Measurements from ENCODE around the gene BRD4.

BRD4 gene

GRCh38 chr19:15248106-15248505 is 84.2 kb downstream of the BRD4 start:
- H3K4me1 ChIP-seq (ENCODE audit: control extremely low read depth in 1 of 4, control insufficient read depth in 4 of 4, insufficient read depth in 4 of 4, low read length in 3 of 4) = no peaks in the 10 kb centered on the region
- ChIA-PET CTCF (interaction anchor here (2.2 kb wide), 1 partner anchor 13 kb away, joined by 5 read pairs; no protein-coding TSS in a partner anchor), POLR2A (no interaction called here)
- DNase-seq = no peak
- H3K36me3 ChIP-seq (ENCODE audit: control insufficient read depth in 4 of 4, insufficient read depth in 4 of 4, low read length in 3 of 4) = peaks cover 28 to 96% (median 77%) of the 10 kb centered on the region in 4 experiments
- H3K9me3 ChIP-seq (ENCODE audit: control extremely low read depth in 1 of 5, control insufficient read depth in 4 of 5, insufficient read depth in 2 of 5, low read depth in 1 of 5, low read length in 4 of 5) = no peaks in the 10 kb centered on the region
- WGBS (ENCODE audit: insufficient coverage) = 93% methylated on average over 3 of the region's 5 CpGs
- no peak overlapping the region for H3K4me3 ChIP-seq (ENCODE audit: control insufficient read depth in 1 of 7, extremely low read depth in 1 of 7, insufficient read depth in 4 of 7, low read depth in 2 of 7, low read length in 6 of 7)
- no peak overlapping the region for H3K27ac ChIP-seq (ENCODE audit: insufficient read depth in 1 of 2, low read depth in 1 of 2, low read length in 2 of 2, poor library complexity in 1 of 2, severe bottlenecking in 2 of 2)
- no peaks in the 10 kb centered on the region for H3K27me3 ChIP-seq (replicated peaks in 2 of 5; ENCODE audit: control insufficient read depth in 4 of 5, insufficient read depth in 5 of 5, low read length in 4 of 5)

GRCh38 chr19:15247107-15248014 is 85.0 kb downstream of the BRD4 start:
- no peak for DNase-seq
- H3K9me3 ChIP-seq (ENCODE audit: control extremely low read depth in 1 of 5, control insufficient read depth in 4 of 5, insufficient read depth in 2 of 5, low read depth in 1 of 5, low read length in 4 of 5) = no peaks in the 10 kb centered on the region
- ChIA-PET POLR2A (no interaction called here), CTCF (interaction anchor here (2.2 kb wide), 1 partner anchor 13 kb away, joined by 5 read pairs; no protein-coding TSS in a partner anchor)
- peaks cover 27 to 93% (median 72%) of the 10 kb centered on the region in 4 experiments for H3K36me3 ChIP-seq (ENCODE audit: control insufficient read depth in 4 of 4, insufficient read depth in 4 of 4, low read length in 3 of 4)
- H3K27ac ChIP-seq (ENCODE audit: insufficient read depth in 1 of 2, low read depth in 1 of 2, low read length in 2 of 2, poor library complexity in 1 of 2, severe bottlenecking in 2 of 2) = no peak overlapping the region
- WGBS (ENCODE audit: insufficient coverage) = 87% methylated on average over 19 of the region's 20 CpGs
- H3K27me3 ChIP-seq (replicated peaks in 2 of 5; ENCODE audit: control insufficient read depth in 4 of 5, insufficient read depth in 5 of 5, low read length in 4 of 5) = no peaks in the 10 kb centered on the region
- no peak overlapping the region for H3K4me3 ChIP-seq (ENCODE audit: control insufficient read depth in 1 of 7, extremely low read depth in 1 of 7, insufficient read depth in 4 of 7, low read depth in 2 of 7, low read length in 6 of 7)
- H3K4me1 ChIP-seq (ENCODE audit: control extremely low read depth in 1 of 4, control insufficient read depth in 4 of 4, insufficient read depth in 4 of 4, low read length in 3 of 4) = no peaks in the 10 kb centered on the region

GRCh38 chr19:15246198-15246481 is 86.2 kb downstream of the BRD4 start:
- Histone ChIP-seq H3K36me3 (ENCODE audit: control insufficient read depth in 4 of 4, insufficient read depth in 4 of 4, low read length in 3 of 4) (peaks cover 27 to 94% (median 70%) of the 10 kb centered on the region in 4 experiments), H3K4me3 (ENCODE audit: control insufficient read depth in 1 of 7, extremely low read depth in 1 of 7, insufficient read depth in 4 of 7, low read depth in 2 of 7, low read length in 6 of 7) (no peak overlapping the region), H3K4me1 (ENCODE audit: control extremely low read depth in 1 of 4, control insufficient read depth in 4 of 4, insufficient read depth in 4 of 4, low read length in 3 of 4) (no peaks in the 10 kb centered on the region), H3K9me3 (ENCODE audit: control extremely low read depth in 1 of 5, control insufficient read depth in 4 of 5, insufficient read depth in 2 of 5, low read depth in 1 of 5, low read length in 4 of 5) (no peaks in the 10 kb centered on the region), H3K27ac (ENCODE audit: insufficient read depth in 1 of 2, low read depth in 1 of 2, low read length in 2 of 2, poor library complexity in 1 of 2, severe bottlenecking in 2 of 2) (no peak overlapping the region), H3K27me3 (replicated peaks in 2 of 5; ENCODE audit: control insufficient read depth in 4 of 5, insufficient read depth in 5 of 5, low read length in 4 of 5) (no peaks in the 10 kb centered on the region)
- POLR2A ChIA-PET = no interaction called here
- CTCF ChIA-PET = interaction anchor here (2.2 kb wide), 1 partner anchor 14 kb away, joined by 5 read pairs; no protein-coding TSS in a partner anchor
- 100% methylated on average over 5 of the region's 5 CpGs for WGBS (ENCODE audit: insufficient coverage)
- no peak for DNase-seq

GRCh38 chr19:15245370-15246197 is 86.8 kb downstream of the BRD4 start:
- Histone ChIP-seq H3K4me3 (ENCODE audit: control insufficient read depth in 1 of 7, extremely low read depth in 1 of 7, insufficient read depth in 4 of 7, low read depth in 2 of 7, low read length in 6 of 7) (no peak overlapping the region), H3K27me3 (replicated peaks in 2 of 5; ENCODE audit: control insufficient read depth in 4 of 5, insufficient read depth in 5 of 5, low read length in 4 of 5) (no peaks in the 10 kb centered on the region), H3K4me1 (ENCODE audit: control extremely low read depth in 1 of 4, control insufficient read depth in 4 of 4, insufficient read depth in 4 of 4, low read length in 3 of 4) (no peaks in the 10 kb centered on the region), H3K27ac (ENCODE audit: insufficient read depth in 1 of 2, low read depth in 1 of 2, low read length in 2 of 2, poor library complexity in 1 of 2, severe bottlenecking in 2 of 2) (no peak overlapping the region), H3K36me3 (ENCODE audit: control insufficient read depth in 4 of 4, insufficient read depth in 4 of 4, low read length in 3 of 4) (peaks cover 27 to 94% (median 72%) of the 10 kb centered on the region in 4 experiments), H3K9me3 (ENCODE audit: control extremely low read depth in 1 of 5, control insufficient read depth in 4 of 5, insufficient read depth in 2 of 5, low read depth in 1 of 5, low read length in 4 of 5) (no peaks in the 10 kb centered on the region)
- ChIA-PET POLR2A (no interaction called here), CTCF (interaction anchor here (2.2 kb wide), 1 partner anchor 15 kb away, joined by 5 read pairs; no protein-coding TSS in a partner anchor)
- 97% methylated on average over 20 of the region's 20 CpGs for WGBS (ENCODE audit: insufficient coverage)
- no peak for DNase-seq

- no peak overlapping the region for H3K4me3 ChIP-seq (ENCODE audit: control insufficient read depth in 1 of 7, extremely low read depth in 1 of 7, insufficient read depth in 4 of 7, low read depth in 2 of 7, low read length in 6 of 7)
- no peak for DNase-seq
- no peaks in the 10 kb centered on the region for H3K9me3 ChIP-seq (ENCODE audit: control extremely low read depth in 1 of 5, control insufficient read depth in 4 of 5, insufficient read depth in 2 of 5, low read depth in 1 of 5, low read length in 4 of 5)
- no peaks in the 10 kb centered on the region for H3K4me1 ChIP-seq (ENCODE audit: control extremely low read depth in 1 of 4, control insufficient read depth in 4 of 4, insufficient read depth in 4 of 4, low read length in 3 of 4)
- ChIA-PET POLR2A (interaction anchor here (0.6 kb wide), 1 partner anchor 13 kb away, joined by 4 read pairs; no protein-coding TSS in a partner anchor), CTCF (no interaction called here)
- 92% methylated on average over 7 of the region's 7 CpGs for WGBS (ENCODE audit: insufficient coverage)
- H3K27ac ChIP-seq (ENCODE audit: insufficient read depth in 1 of 2, low read depth in 1 of 2, low read length in 2 of 2, poor library complexity in 1 of 2, severe bottlenecking in 2 of 2) = no peak overlapping the region
- H3K36me3 ChIP-seq (ENCODE audit: control insufficient read depth in 4 of 4, insufficient read depth in 4 of 4, low read length in 3 of 4) = peaks cover 25 to 94% (median 72%) of the 10 kb centered on the region in 4 experiments
- H3K27me3 ChIP-seq (replicated peaks in 2 of 5; ENCODE audit: control insufficient read depth in 4 of 5, insufficient read depth in 5 of 5, low read length in 4 of 5) = no peaks in the 10 kb centered on the region
Measured at GRCh38 chr19:15244808-15245207, 87.5 kb downstream of the BRD4 start.

GRCh38 chr19:15244106-15244803 is 88.1 kb downstream of the BRD4 start:
- H3K4me1 ChIP-seq (ENCODE audit: control extremely low read depth in 1 of 4, control insufficient read depth in 4 of 4, insufficient read depth in 4 of 4, low read length in 3 of 4) = no peaks in the 10 kb centered on the region
- ChIA-PET CTCF (interaction anchor here (1.6 kb wide), 1 partner anchor 66 kb away, joined by 3 read pairs; no protein-coding TSS in a partner anchor), POLR2A (interaction anchor here (0.6 kb wide), 1 partner anchor 14 kb away, joined by 4 read pairs; no protein-coding TSS in a partner anchor)
- DNase-seq = no peak
- no peak overlapping the region for H3K4me3 ChIP-seq (ENCODE audit: control insufficient read depth in 1 of 7, extremely low read depth in 1 of 7, insufficient read depth in 4 of 7, low read depth in 2 of 7, low read length in 6 of 7)
- peaks cover 23 to 94% (median 70%) of the 10 kb centered on the region in 4 experiments for H3K36me3 ChIP-seq (ENCODE audit: control insufficient read depth in 4 of 4, insufficient read depth in 4 of 4, low read length in 3 of 4)
- 99% methylated on average over 12 of the region's 24 CpGs for WGBS (ENCODE audit: insufficient coverage)
- H3K27me3 ChIP-seq (replicated peaks in 2 of 5; ENCODE audit: control insufficient read depth in 4 of 5, insufficient read depth in 5 of 5, low read length in 4 of 5) = no peaks in the 10 kb centered on the region
- no peaks in the 10 kb centered on the region for H3K9me3 ChIP-seq (ENCODE audit: control extremely low read depth in 1 of 5, control insufficient read depth in 4 of 5, insufficient read depth in 2 of 5, low read depth in 1 of 5, low read length in 4 of 5)
- no peak overlapping the region for H3K27ac ChIP-seq (ENCODE audit: insufficient read depth in 1 of 2, low read depth in 1 of 2, low read length in 2 of 2, poor library complexity in 1 of 2, severe bottlenecking in 2 of 2)
